Activated T-helper 1 cell treated with anti-CD3 and anti-CD28 coated beads, Interleukin-12 subunit alpha, Interleukin-12 subunit beta, Interleukin-2, Interleukin-4 antibody, amounts not matched to agents 30 ng/mL and 10 ng/mL and 1 ng/mL, durations not matched to agents 14 hours and 24 hours and 36 hours (primary cell): Measurements from ENCODE around the gene FGF11. TPM values are rescaled to one million over a fixed set of nuclear protein-coding genes. Genes with fewer than 3 reads are reported as not detected.

ENCODE experiments used
- DNase-seq: peaks from one replicate; pipeline ENCODE4 v3.0.0; 2021; ENCODE audit warnings: low spot score
- H3K27ac Mint-ChIP-seq: one replicate; pipeline ENCODE4 v1.8.0; 2021; ENCODE audit warnings: mild to moderate bottlenecking, mixed read lengths
- H3K27me3 Mint-ChIP-seq: one replicate; pipeline ENCODE4 v1.8.0; 2022; ENCODE audit warnings: mild to moderate bottlenecking, moderate library complexity, mixed read lengths; ENCODE audit not compliant: insufficient read depth
- H3K36me3 Mint-ChIP-seq: one replicate; pipeline ENCODE4 v1.8.0; 2021; ENCODE audit warnings: low read depth, mixed read lengths
- H3K4me1 Mint-ChIP-seq: one replicate; pipeline ENCODE4 v1.8.0; 2021; ENCODE audit warnings: low read depth, mixed read lengths
- H3K4me3 Mint-ChIP-seq: one replicate; pipeline ENCODE4 v1.8.0; 2021; ENCODE audit warnings: mild to moderate bottlenecking, moderate library complexity, mixed read lengths
- H3K9me3 Mint-ChIP-seq: one replicate; pipeline ENCODE4 v1.8.0; 2021; ENCODE audit warnings: mixed read lengths
- intact Hi-C: fragments of 100-400 bp; cut with micrococcal nuclease; formaldehyde crosslinking; loops from one replicate; pipeline ENCODE4 v1.15.1; 2024
- total RNA-seq: library from RNA; stranded (reverse); gene quantifications from 2 replicates; pipeline ENCODE4 v1.2.3, GENCODE V29; 2022

FGF11 gene
- total RNA-seq, result 5.3 and 6.4 TPM in 2 replicates

- peaks cover 10% of the 10 kb centered on the region for H3K27me3 Mint-ChIP-seq
- intact Hi-C loops, result loop anchor here (1.0 to 5.0 kb wide), 3 partner anchors 8 to 392 kb away; no protein-coding TSS in a partner anchor
- H3K4me1 Mint-ChIP-seq, result peaks cover 43% of the 10 kb centered on the region
- H3K27ac Mint-ChIP-seq, result peak within 1 kb of the TSS; percentile 85
- DNase-seq, result no peak
- peaks cover 20% of the 10 kb centered on the region for H3K36me3 Mint-ChIP-seq
- peak within 1 kb of the TSS; percentile 83 for H3K4me3 Mint-ChIP-seq
- H3K9me3 Mint-ChIP-seq, result no peaks in the 10 kb centered on the region
Measured at GRCh38 chr17:7439462-7440112, at the start of gene FGF11. FGF11 (plus strand) TSS chr17:7439512; CDS start chr17:7439621, 109 bp downstream.

- DNase-seq, result no peak
- H3K27me3 Mint-ChIP-seq, result peaks cover 2% of the 10 kb centered on the region
- peaks cover 19% of the 10 kb centered on the region for H3K36me3 Mint-ChIP-seq
- no peak overlapping the region for H3K4me3 Mint-ChIP-seq
- peaks cover 22% of the 10 kb centered on the region for H3K4me1 Mint-ChIP-seq
- no peak overlapping the region for H3K27ac Mint-ChIP-seq
- intact Hi-C loops, result no loop called here
- no peaks in the 10 kb centered on the region for H3K9me3 Mint-ChIP-seq
Measured at GRCh38 chr17:7389924-7390910, 49.1 kb upstream of the FGF11 start.

- H3K9me3 Mint-ChIP-seq, result no peaks in the 10 kb centered on the region
- H3K4me1 Mint-ChIP-seq, result peaks cover 22% of the 10 kb centered on the region
- no peak overlapping the region for H3K4me3 Mint-ChIP-seq
- H3K27ac Mint-ChIP-seq, result no peak overlapping the region
- H3K36me3 Mint-ChIP-seq, result peaks cover 19% of the 10 kb centered on the region
- no peak for DNase-seq
- intact Hi-C loops, result no loop called here
- peaks cover 2% of the 10 kb centered on the region for H3K27me3 Mint-ChIP-seq
Measured at GRCh38 chr17:7391307-7391706, 48.0 kb upstream of the FGF11 start.

GRCh38 chr17:7392696-7393612 is 46.4 kb upstream of the FGF11 start:
- no peak for DNase-seq
- Mint-ChIP-seq H3K4me1 (peaks cover 22% of the 10 kb centered on the region), H3K27me3 (peaks cover 2% of the 10 kb centered on the region), H3K27ac (peak overlapping the region; percentile 70), H3K9me3 (no peaks in the 10 kb centered on the region), H3K4me3 (peak overlapping the region; percentile 97), H3K36me3 (peaks cover 16% of the 10 kb centered on the region)
- intact Hi-C loops, result no loop called here

GRCh38 chr17:7393613-7394451 is 45.5 kb upstream of the FGF11 start:
- DNase-seq, result peak; percentile 19
- H3K4me3 Mint-ChIP-seq, result peak overlapping the region; percentile 97

GRCh38 chr17:7394452-7395191 is 44.7 kb upstream of the FGF11 start, which contains the start of gene PLSCR3:
PLSCR3 (minus strand) TSS chr17:7394525; CDS start chr17:7394110, 415 bp downstream.
- Mint-ChIP-seq H3K36me3 (peaks cover 16% of the 10 kb centered on the region), H3K27me3 (peaks cover 2% of the 10 kb centered on the region), H3K9me3 (no peaks in the 10 kb centered on the region), H3K4me1 (peaks cover 22% of the 10 kb centered on the region), H3K4me3 (peak within 1 kb of the TSS; percentile 97), H3K27ac (peak within 1 kb of the TSS; percentile 96)
- intact Hi-C loops, result loop anchor here (1.0 to 2.0 kb wide), 6 partner anchors 10 to 90 kb away; partner anchors contain the start of genes EIF5A, NEURL4, POLR2A and TMEM256
- peak; percentile 82 for DNase-seq

More at GRCh38 chr17:7393613-7394451, 45.5 kb upstream of the FGF11 start:
- intact Hi-C loops, result loop anchor here (1.0 to 2.0 kb wide), 6 partner anchors 10 to 91 kb away; partner anchors contain the start of genes EIF5A, NEURL4, POLR2A and TMEM256
- H3K4me1 Mint-ChIP-seq, result peaks cover 22% of the 10 kb centered on the region
- no peaks in the 10 kb centered on the region for H3K9me3 Mint-ChIP-seq
- peak overlapping the region; percentile 82 for H3K27ac Mint-ChIP-seq
- peaks cover 2% of the 10 kb centered on the region for H3K27me3 Mint-ChIP-seq
- peaks cover 16% of the 10 kb centered on the region for H3K36me3 Mint-ChIP-seq

- peaks cover 13% of the 10 kb centered on the region for H3K36me3 Mint-ChIP-seq
- peaks cover 2% of the 10 kb centered on the region for H3K27me3 Mint-ChIP-seq
- intact Hi-C loops, result no loop called here
- no peak overlapping the region for H3K27ac Mint-ChIP-seq
- H3K4me1 Mint-ChIP-seq, result peaks cover 21% of the 10 kb centered on the region
- DNase-seq, result no peak
- H3K9me3 Mint-ChIP-seq, result no peaks in the 10 kb centered on the region
- H3K4me3 Mint-ChIP-seq, result peak overlapping the region; percentile 19
Measured at GRCh38 chr17:7396147-7396546, 43.2 kb upstream of the FGF11 start.

- no peaks in the 10 kb centered on the region for H3K36me3 Mint-ChIP-seq
- DNase-seq, result no peak
- no peak overlapping the region for H3K4me3 Mint-ChIP-seq
- intact Hi-C loops, result no loop called here
- H3K9me3 Mint-ChIP-seq, result no peaks in the 10 kb centered on the region
- H3K27ac Mint-ChIP-seq, result no peak overlapping the region
- H3K4me1 Mint-ChIP-seq, result peaks cover 13% of the 10 kb centered on the region
- H3K27me3 Mint-ChIP-seq, result peaks cover 2% of the 10 kb centered on the region
Measured at GRCh38 chr17:7398612-7399011, 40.7 kb upstream of the FGF11 start.

GRCh38 chr17:7403043-7403726 is 36.1 kb upstream of the FGF11 start:
- no peaks in the 10 kb centered on the region for H3K9me3 Mint-ChIP-seq
- no peak for DNase-seq
- H3K4me3 Mint-ChIP-seq, result peak overlapping the region; percentile 92
- peak overlapping the region; percentile 81 for H3K27ac Mint-ChIP-seq
- H3K27me3 Mint-ChIP-seq, result peaks cover 18% of the 10 kb centered on the region
- intact Hi-C loops, result loop anchor here (5.0 kb wide), 4 partner anchors 151 to 961 kb away; partner anchors contain the start of genes CNTROB, CTDNEP1, ELP5 and PIMREG
- H3K36me3 Mint-ChIP-seq, result peaks cover 2% of the 10 kb centered on the region
- H3K4me1 Mint-ChIP-seq, result peaks cover 13% of the 10 kb centered on the region

- peaks cover 18% of the 10 kb centered on the region for H3K27me3 Mint-ChIP-seq
- no peak for DNase-seq
- intact Hi-C loops, result loop anchor here (5.0 kb wide), 4 partner anchors 151 to 961 kb away; partner anchors contain the start of genes CNTROB, CTDNEP1, ELP5 and PIMREG
- H3K9me3 Mint-ChIP-seq, result no peaks in the 10 kb centered on the region
- H3K27ac Mint-ChIP-seq, result peak overlapping the region; percentile 95
- peaks cover 2% of the 10 kb centered on the region for H3K36me3 Mint-ChIP-seq
- peak overlapping the region; percentile 92 for H3K4me3 Mint-ChIP-seq
- H3K4me1 Mint-ChIP-seq, result peaks cover 13% of the 10 kb centered on the region
Measured at GRCh38 chr17:7403727-7403976, 35.7 kb upstream of the FGF11 start.
